GM12801 (cell line): ENCODE measurements around the gene STAT4.

ENCODE experiments used
- TF ChIP-seq, protein P1 (sequence below): IDR thresholded peaks from one replicate; pipeline ENCODE4 v1.5.1; 2011; ENCODE audit warnings: control low read depth; ENCODE audit not compliant: insufficient read length; ENCODE audit errors: extremely low read depth

The STAT4 gene

DNA sequence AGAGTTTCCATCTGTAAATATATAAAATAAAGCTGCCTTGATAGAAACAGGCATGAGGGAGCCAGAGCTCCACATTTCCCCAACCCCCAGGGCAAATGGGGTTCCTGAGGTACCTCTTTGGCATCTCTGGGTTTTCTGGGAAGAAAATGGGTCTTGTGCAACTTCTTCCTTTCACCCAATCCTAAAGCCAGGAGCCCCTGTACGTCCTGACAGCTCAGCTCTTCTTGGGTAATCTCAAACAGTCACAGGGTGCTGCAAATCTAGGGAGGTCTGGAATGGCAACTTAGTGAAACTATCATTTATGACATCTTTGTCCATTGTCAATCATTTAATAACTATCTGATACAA lies 100.2 kb downstream of the STAT4 start:
- TF ChIP-seq, protein P1, sequence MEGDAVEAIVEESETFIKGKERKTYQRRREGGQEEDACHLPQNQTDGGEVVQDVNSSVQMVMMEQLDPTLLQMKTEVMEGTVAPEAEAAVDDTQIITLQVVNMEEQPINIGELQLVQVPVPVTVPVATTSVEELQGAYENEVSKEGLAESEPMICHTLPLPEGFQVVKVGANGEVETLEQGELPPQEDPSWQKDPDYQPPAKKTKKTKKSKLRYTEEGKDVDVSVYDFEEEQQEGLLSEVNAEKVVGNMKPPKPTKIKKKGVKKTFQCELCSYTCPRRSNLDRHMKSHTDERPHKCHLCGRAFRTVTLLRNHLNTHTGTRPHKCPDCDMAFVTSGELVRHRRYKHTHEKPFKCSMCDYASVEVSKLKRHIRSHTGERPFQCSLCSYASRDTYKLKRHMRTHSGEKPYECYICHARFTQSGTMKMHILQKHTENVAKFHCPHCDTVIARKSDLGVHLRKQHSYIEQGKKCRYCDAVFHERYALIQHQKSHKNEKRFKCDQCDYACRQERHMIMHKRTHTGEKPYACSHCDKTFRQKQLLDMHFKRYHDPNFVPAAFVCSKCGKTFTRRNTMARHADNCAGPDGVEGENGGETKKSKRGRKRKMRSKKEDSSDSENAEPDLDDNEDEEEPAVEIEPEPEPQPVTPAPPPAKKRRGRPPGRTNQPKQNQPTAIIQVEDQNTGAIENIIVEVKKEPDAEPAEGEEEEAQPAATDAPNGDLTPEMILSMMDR, result no peak

- TF ChIP-seq, protein P1, result no peak
Measured at GRCh38 chr2:191049728-191050639, 100.8 kb downstream of the STAT4 start.

DNA sequence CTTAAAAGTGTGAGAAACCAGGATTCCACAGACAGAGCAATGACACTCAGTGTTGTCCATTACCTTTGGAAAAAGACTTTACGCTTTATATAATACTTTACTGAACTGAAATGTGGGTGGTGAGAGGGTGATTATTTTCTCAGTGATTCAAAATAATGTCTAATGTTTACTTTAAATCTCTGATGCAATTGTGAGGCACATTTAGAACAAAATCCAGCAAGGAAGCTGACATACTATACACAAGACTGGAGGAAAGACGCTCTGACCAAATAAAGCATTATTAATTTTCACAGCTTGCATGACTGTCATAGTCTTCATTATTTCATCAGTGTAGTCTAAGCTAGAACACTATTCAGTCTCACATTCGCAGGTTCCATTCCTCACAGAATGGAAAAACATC lies 102.7 kb downstream of the STAT4 start:
- TF ChIP-seq, protein P1, result no peak

- TF ChIP-seq, protein P1, result no peak
Measured at GRCh38 chr2:191045141-191045540, 105.7 kb downstream of the STAT4 start.

GRCh38 chr2:191043438-191043837 lies 107.4 kb downstream of the STAT4 start:
- TF ChIP-seq, protein P1, result no peak

DNA sequence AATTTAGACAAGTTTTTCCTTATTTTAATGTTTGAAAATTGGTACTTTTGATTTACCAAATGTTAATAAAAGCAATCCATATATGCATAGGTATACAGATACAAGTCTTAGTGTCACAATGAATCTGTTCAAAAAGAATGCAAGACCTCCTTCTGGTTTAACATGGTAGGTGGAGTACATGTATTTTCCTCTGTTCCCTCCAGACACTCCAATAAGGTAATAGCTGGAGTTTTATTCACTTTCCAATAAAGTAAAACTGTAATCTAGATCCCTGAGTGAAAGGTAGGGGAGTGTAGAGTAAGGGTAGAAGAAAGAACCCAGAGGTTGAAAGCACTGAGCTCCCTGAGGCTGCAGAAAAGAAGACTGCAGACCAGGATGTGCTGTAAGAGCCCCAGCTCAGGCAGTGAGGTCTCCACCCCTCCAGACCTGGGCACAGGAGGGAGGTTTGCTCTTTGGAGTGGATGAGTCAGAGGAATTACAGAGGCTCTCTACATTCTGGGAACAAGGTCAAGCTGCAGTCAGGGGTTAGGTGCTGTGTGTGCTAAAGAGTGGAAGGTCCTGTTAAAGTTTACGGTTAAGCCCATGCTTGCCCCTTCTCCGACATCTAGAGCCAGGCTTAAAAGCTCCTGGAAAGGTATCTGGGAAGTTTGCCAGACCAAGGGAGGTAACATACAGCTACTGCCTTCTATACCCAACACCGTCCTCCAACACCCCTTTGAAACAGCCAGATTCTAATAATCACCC lies 109.2 kb downstream of the STAT4 start:
- TF ChIP-seq, protein P1, result no peak

- TF ChIP-seq, protein P1, result no peak
Measured at GRCh38 chr2:191039616-191040015, 111.2 kb downstream of the STAT4 start.
